ENCODE measurements around the gene LHX1. TPM values are rescaled to one million over a fixed set of nuclear protein-coding genes. Genes with fewer than 3 reads are reported as not detected.

The LHX1 gene
- polyA plus RNA-seq, 1 of the 3 experiments (the other 2 are of a cell fraction): not detected

DNA sequence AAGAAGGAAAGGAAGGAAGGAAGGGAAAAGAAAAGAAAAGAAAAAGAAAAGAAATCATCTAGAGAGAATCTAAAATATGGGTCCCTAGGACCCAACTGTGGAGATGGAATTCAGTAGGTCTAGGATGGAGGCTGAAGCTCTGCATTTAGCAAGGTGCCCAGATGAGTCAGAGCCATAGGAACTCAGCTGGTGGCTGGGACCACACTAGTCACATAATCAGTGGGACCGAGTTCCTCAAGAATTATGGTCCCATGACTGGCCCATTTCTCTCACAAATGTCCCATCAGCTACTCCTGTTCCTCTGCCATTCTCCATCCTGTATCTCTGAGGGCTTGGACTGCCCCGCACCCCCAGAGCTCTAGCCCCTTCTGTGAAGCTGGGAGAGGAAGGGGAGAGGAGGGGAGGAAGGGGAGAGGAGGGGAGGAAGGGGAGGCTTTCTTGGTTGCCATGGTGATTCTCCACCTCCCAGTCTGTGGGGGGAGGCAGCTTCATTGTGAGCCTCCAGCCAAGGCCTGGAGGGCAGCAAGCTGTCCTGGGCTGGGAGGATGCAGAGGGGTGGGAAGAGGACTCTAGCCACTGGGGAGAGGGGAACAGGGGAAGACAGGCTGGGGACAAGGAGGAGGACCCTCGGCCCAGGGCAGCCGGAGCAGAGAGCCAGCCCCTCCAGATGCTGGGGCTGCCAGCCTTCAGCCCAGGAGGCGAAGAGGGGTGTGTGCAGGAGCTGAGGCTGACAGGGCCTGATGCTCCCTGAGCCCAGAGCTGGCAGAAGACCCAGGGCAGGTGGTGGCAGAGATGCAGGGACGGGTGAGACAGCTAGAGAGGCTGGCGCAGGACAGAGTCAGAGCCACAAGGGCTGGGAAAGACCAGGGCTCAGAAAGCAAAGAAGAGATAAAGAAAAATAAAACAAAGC is 37.8 kb upstream of the LHX1 start:
- no peaks in the 10 kb centered on the region for H3K9me2 ChIP-seq
- no peak overlapping the region for H2AFZ ChIP-seq (ENCODE audit: low read depth)
- DNase-seq: peak; percentile 54
- no peaks in the 10 kb centered on the region for H3K9me3 ChIP-seq
- no peak overlapping the region for H3K9ac ChIP-seq
- H3K4me1 ChIP-seq (ENCODE audit: control insufficient read depth in 1 of 2, insufficient read depth in 2 of 2, low read depth in 1 of 2, low read length in 1 of 2): peaks cover 0 to 3% of the 10 kb centered on the region in 2 experiments; a peak in 1 of 4 replicates
- H4K20me1 ChIP-seq (ENCODE audit: insufficient read depth): no peaks in the 10 kb centered on the region
- no peaks in the 10 kb centered on the region for H3K79me2 ChIP-seq (ENCODE audit: insufficient read depth)
- ChIA-PET CTCF (interaction anchor here (0.8 kb wide), 1 partner anchor 38 kb away, joined by 3 read pairs; no protein-coding TSS in a partner anchor), POLR2A (no interaction called here)
- 76% methylated on average over 6 of the region's 7 CpGs for WGBS (ENCODE audit: low lambda C conversion rate)
- H3F3A ChIP-seq (replicated peaks; ENCODE audit: insufficient read depth): no peaks in the 10 kb centered on the region
- no peak overlapping the region for H3K4me2 ChIP-seq
- no peak overlapping the region for H3K4me3 ChIP-seq (ENCODE audit: low read depth in 2 of 2, low read length in 1 of 2)
- H3K27ac ChIP-seq (ENCODE audit: low read depth in 2 of 2, low read length in 1 of 2): no peak overlapping the region
- TF ChIP-seq POLR2AphosphoS5 (IDR thresholded peaks at IDR 0.05; ENCODE audit: low read depth, low read length) (no peak), FOSL2 (IDR thresholded peaks at IDR 0.05; ENCODE audit: borderline replicate concordance, low read depth) (no peak), RCOR1 (IDR thresholded peaks at IDR 0.05; ENCODE audit: low read length) (no peak), ELF1 (IDR thresholded peaks at IDR 0.05) (no peak), IRF3 (IDR thresholded peaks at IDR 0.05; ENCODE audit: low read depth, low read length) (no peak), MXI1 (IDR thresholded peaks at IDR 0.05; ENCODE audit: low read depth, low read length) (no peak), SIN3A (IDR thresholded peaks at IDR 0.05; ENCODE audit: borderline replicate concordance, low read depth, low read length) (no peak), TCF12 (IDR thresholded peaks at IDR 0.05) (no peak), YY1 (IDR thresholded peaks at IDR 0.05; ENCODE audit: low read depth) (no peak), EZH2phosphoT487 (IDR thresholded peaks at IDR 0.05; ENCODE audit: borderline replicate concordance, low read depth) (no peak)
- TF ChIP-seq, protein P1, sequence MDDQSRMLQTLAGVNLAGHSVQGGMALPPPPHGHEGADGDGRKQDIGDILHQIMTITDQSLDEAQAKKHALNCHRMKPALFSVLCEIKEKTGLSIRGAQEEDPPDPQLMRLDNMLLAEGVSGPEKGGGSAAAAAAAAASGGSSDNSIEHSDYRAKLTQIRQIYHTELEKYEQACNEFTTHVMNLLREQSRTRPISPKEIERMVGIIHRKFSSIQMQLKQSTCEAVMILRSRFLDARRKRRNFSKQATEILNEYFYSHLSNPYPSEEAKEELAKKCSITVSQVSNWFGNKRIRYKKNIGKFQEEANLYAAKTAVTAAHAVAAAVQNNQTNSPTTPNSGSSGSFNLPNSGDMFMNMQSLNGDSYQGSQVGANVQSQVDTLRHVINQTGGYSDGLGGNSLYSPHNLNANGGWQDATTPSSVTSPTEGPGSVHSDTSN (IDR thresholded peaks at IDR 0.05): no peak
- no peaks in the 10 kb centered on the region for H3K36me3 ChIP-seq (replicated peaks in 1 of 2; ENCODE audit: control insufficient read depth in 1 of 2, insufficient read depth in 2 of 2, low read length in 1 of 2)
- H3K27me3 ChIP-seq (ENCODE audit: insufficient read depth): no peaks in the 10 kb centered on the region

DNA sequence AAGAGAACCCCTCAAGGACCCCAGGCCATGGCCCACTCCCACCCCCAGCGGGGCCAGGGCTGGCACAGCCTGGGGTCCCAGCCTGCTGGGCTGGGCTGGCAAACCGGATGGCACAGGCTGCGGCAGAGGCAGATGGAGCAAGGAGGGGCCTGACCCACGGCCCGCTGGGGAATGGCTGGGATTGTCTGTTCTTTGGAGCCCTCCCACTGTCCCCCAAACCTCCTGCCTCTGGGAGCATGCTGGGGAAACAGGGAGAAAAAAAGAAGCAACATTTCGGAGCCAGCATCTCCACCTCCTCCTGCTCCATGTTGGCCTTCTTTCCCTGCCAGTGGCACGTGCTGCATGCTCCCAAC is 37.1 kb upstream of the LHX1 start:
- Histone ChIP-seq H3K27me3 (ENCODE audit: insufficient read depth) (no peaks in the 10 kb centered on the region), H4K20me1 (ENCODE audit: insufficient read depth) (no peaks in the 10 kb centered on the region), H3K4me1 (ENCODE audit: control insufficient read depth in 1 of 2, insufficient read depth in 2 of 2, low read depth in 1 of 2, low read length in 1 of 2) (peaks cover 0 to 3% of the 10 kb centered on the region in 2 experiments; a peak in 1 of 4 replicates), H3K9me2 (no peaks in the 10 kb centered on the region), H2AFZ (ENCODE audit: low read depth) (no peak overlapping the region), H3K79me2 (ENCODE audit: insufficient read depth) (no peaks in the 10 kb centered on the region), H3K27ac (ENCODE audit: low read depth in 2 of 2, low read length in 1 of 2) (no peak overlapping the region), H3K36me3 (replicated peaks in 1 of 2; ENCODE audit: control insufficient read depth in 1 of 2, insufficient read depth in 2 of 2, low read length in 1 of 2) (no peaks in the 10 kb centered on the region), H3K4me2 (no peak overlapping the region), H3K9ac (no peak overlapping the region), H3F3A (replicated peaks; ENCODE audit: insufficient read depth) (no peaks in the 10 kb centered on the region), H3K9me3 (no peaks in the 10 kb centered on the region), H3K4me3 (ENCODE audit: low read depth in 2 of 2, low read length in 1 of 2) (no peak overlapping the region)
- TF ChIP-seq RCOR1 (IDR thresholded peaks at IDR 0.05; ENCODE audit: low read length) (no peak), FOXM1 (IDR thresholded peaks at IDR 0.05; ENCODE audit: low read depth) (no peak), FOXJ3 (CRISPR knock-in tag; IDR thresholded peaks at IDR 0.05) (no peak), GABPA (IDR thresholded peaks at IDR 0.05; ENCODE audit: low read depth) (no peak), JUND (IDR thresholded peaks at IDR 0.05) (no peak), RXRA (IDR thresholded peaks at IDR 0.05; ENCODE audit: borderline replicate concordance, low read depth) (no peak), TCF12 (IDR thresholded peaks at IDR 0.05) (no peak), YY1 (IDR thresholded peaks at IDR 0.05; ENCODE audit: low read depth) (no peak), CHD2 (IDR thresholded peaks at IDR 0.05; ENCODE audit: low read length, partially characterized antibody) (no peak), EZH2phosphoT487 (IDR thresholded peaks at IDR 0.05; ENCODE audit: borderline replicate concordance, low read depth) (no peak), SMC3 (IDR thresholded peaks at IDR 0.05; ENCODE audit: low read depth, low read length) (no peak), NFIC (IDR thresholded peaks at IDR 0.05; ENCODE audit: borderline replicate concordance) (no peak), REST (IDR thresholded peaks at IDR 0.05; ENCODE audit: low read depth, low read length) (no peak), EP300 (IDR thresholded peaks at IDR 0.05; ENCODE audit: borderline replicate concordance in 1 of 2, low read depth in 1 of 2, low read length in 1 of 2) (no peak)
- TF ChIP-seq, protein P2, sequence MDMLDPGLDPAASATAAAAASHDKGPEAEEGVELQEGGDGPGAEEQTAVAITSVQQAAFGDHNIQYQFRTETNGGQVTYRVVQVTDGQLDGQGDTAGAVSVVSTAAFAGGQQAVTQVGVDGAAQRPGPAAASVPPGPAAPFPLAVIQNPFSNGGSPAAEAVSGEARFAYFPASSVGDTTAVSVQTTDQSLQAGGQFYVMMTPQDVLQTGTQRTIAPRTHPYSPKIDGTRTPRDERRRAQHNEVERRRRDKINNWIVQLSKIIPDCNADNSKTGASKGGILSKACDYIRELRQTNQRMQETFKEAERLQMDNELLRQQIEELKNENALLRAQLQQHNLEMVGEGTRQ (IDR thresholded peaks at IDR 0.05; ENCODE audit: borderline replicate concordance, low read depth, low read length): no peak
- 75% methylated on average over 5 of the region's 7 CpGs for WGBS (ENCODE audit: low lambda C conversion rate)
- no peak for DNase-seq
- POLR2A ChIA-PET: no interaction called here
- CTCF ChIA-PET: no interaction called here
